Right atrium auricular region (tissue), 2 donors: Measurements from ENCODE around the gene ACOT11. TPM values are rescaled to one million over a fixed set of nuclear protein-coding genes. Genes with fewer than 3 reads are reported as not detected.
"Not testable (repeated sequence)": the region's sequence is repeated elsewhere in the genome, so short reads cannot be mapped to it uniquely, and the experiment has no call there.

ENCODE experiments used
- DNase-seq: peaks from one replicate; pipeline ENCODE4 v3.0.0-alpha.2; 2019; ENCODE audit warnings: low spot score
- H3K27ac ChIP-seq, 2 donors: fragments of 200-600 bp; sonication (generic); 1 replicate in 1 of 2; 2 replicates in 1 of 2; pipeline ENCODE4 v1.5.1; 2016 to 2019
- H3K27me3 ChIP-seq, 2 donors: fragments of 200-600 bp; sonication (generic); one replicate each; pipeline versions ENCODE4 v1.5.1 to v1.6.0; 2017 to 2019
- H3K36me3 ChIP-seq: fragments of 200-600 bp; sonication (generic); one replicate; pipeline ENCODE4 v1.5.1; 2016
- H3K4me1 ChIP-seq, 2 donors: fragments of 200-600 bp; sonication (generic); one replicate each; pipeline versions ENCODE4 v1.5.1 to v1.6.0; 2017 to 2019
- H3K4me3 ChIP-seq, 2 donors: fragments of 200-600 bp; sonication (generic); 1 replicate in 1 of 2; 2 replicates in 1 of 2; pipeline ENCODE4 v1.5.1; 2017 to 2019; ENCODE audit warnings: mild to moderate bottlenecking in 1 of 2, moderate library complexity in 1 of 2
- H3K9me3 ChIP-seq, 2 donors: fragments of 200-600 bp; sonication (generic); one replicate each; pipeline ENCODE4 v1.5.1; 2019
- CTCF ChIP-seq, 2 donors: fragments of 200-600 bp; sonication (generic); IDR thresholded peaks; one replicate each; pipeline ENCODE4 v1.5.1; 2019; ENCODE audit warnings: antibody characterized with exemption in 2 of 2
- total RNA-seq, 2 donors: library from RNA; depleted of rRNA; stranded (reverse); fragments of >200 nt; gene quantifications; one replicate each; pipeline ENCODE4 v1.1.0, GENCODE V29; 2016

ACOT11 gene
- total RNA-seq, 2 donors from 2014 or later = 9.1 to 27.0 TPM

DNA sequence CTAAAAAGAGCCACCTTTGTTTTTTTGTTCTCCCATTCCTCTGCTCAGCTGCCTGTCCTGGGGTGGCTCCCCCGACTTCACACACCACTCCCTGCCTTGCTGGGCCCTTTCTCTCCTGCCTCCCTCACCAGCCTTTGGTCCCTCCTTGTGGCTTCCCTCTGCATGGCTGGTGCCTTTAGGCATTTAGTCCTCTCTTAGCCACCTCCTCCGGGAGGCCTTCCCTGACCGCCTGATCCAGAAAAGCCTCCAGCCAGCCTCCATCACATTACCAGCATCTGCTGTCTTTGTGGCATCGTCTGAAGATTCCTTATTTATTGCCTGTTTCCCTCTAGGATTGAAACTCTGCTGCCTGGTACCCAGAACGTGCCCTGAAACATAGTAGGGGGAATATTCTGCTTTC is 46.2 kb upstream of the ACOT11 start:
- H3K27ac ChIP-seq = no peak overlapping the region
- H3K9me3 ChIP-seq = no peaks in the 10 kb centered on the region
- no peak overlapping the region for H3K4me3 ChIP-seq
- H3K27me3 ChIP-seq = no peaks in the 10 kb centered on the region
- DNase-seq = no peak
- no peaks in the 10 kb centered on the region for H3K36me3 ChIP-seq
- peaks cover 0 to 13% of the 10 kb centered on the region in 2 donors for H3K4me1 ChIP-seq
- no peak for TF ChIP-seq CTCF (IDR thresholded peaks at IDR 0.05)

DNA sequence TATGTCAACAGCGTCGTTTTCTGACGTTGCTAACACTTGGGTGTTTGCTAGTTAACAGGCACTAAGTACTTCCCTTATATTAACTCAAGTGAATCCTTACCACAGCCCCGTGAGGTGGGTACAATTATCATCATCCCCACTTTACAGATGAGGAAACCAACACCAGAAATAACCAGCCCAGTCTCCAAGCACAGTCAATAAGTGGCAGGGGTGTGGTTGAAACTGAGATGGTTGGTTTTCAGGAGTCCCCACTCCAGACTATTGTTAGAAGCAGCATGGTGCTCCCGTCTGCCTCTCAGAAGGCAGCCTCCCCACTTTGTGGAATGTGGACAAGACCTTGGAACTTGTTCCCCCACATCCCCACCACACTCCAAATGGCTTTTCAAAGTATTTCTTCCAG is 45.7 kb upstream of the ACOT11 start:
- H3K36me3 ChIP-seq = no peaks in the 10 kb centered on the region
- H3K4me3 ChIP-seq = no peak overlapping the region
- TF ChIP-seq CTCF (IDR thresholded peaks at IDR 0.05) = no peak
- H3K27ac ChIP-seq = no peak overlapping the region
- DNase-seq = no peak
- H3K9me3 ChIP-seq = no peaks in the 10 kb centered on the region
- peaks cover 0 to 13% of the 10 kb centered on the region in 2 donors for H3K4me1 ChIP-seq
- no peaks in the 10 kb centered on the region for H3K27me3 ChIP-seq

- no peaks in the 10 kb centered on the region for H3K4me1 ChIP-seq
- DNase-seq = no peak
- no peaks in the 10 kb centered on the region for H3K27me3 ChIP-seq
- H3K27ac ChIP-seq = no peak overlapping the region
- H3K36me3 ChIP-seq = no peaks in the 10 kb centered on the region
- H3K9me3 ChIP-seq = no peaks in the 10 kb centered on the region
- TF ChIP-seq CTCF (IDR thresholded peaks at IDR 0.05) = no peak
- no peak overlapping the region for H3K4me3 ChIP-seq
Observed at GRCh38 chr1:54506594-54506993, 41.4 kb upstream of the ACOT11 start.

DNA sequence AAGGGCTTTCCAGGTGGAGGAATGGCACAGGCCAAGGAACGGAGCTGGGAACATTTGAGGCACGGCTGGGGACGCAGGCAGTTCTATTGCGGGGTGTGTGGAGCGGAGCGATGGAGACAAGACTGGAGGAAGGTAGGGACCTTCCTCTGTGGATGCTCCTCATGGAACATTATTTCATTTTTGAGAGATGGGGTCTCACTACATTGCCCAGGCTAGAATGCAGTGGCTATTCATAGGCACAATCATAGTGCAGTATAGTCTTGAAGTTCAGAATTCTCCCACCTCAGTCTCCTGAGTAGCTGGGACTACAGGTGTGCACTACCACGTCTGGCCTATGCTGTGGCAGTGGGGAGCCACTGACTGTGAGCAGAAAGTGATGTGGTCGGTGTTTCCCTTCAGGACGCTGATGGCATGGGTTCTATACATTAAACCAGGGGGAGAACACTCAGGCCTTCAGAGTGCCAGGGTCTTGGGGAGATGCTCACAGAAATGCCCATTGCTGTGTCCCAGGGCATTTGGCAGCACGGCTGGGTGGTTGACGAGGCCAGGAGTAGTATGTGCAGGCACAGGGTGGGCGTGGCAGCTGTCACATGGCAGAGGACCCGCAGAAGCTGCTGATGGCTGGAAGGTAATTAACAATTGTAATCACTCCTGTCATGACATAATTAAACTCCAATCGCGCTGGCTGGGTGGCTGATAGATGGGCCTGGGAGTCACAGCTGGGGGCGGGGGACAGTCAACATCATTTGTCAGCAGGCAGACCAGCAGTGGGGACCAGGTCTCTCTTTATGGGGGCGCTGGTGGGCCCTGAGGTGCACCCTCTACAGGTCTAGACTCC is 40.8 kb upstream of the ACOT11 start:
- H3K9me3 ChIP-seq = no peaks in the 10 kb centered on the region
- H3K36me3 ChIP-seq = no peaks in the 10 kb centered on the region
- no peaks in the 10 kb centered on the region for H3K27me3 ChIP-seq
- H3K27ac ChIP-seq = no peak overlapping the region
- H3K4me3 ChIP-seq = no peak overlapping the region
- no peaks in the 10 kb centered on the region for H3K4me1 ChIP-seq
- no peak for DNase-seq
- no peak for TF ChIP-seq CTCF (IDR thresholded peaks at IDR 0.05)

- H3K27me3 ChIP-seq = no peaks in the 10 kb centered on the region
- TF ChIP-seq CTCF (IDR thresholded peaks at IDR 0.05) = no peak
Observed at GRCh38 chr1:54510715-54511270, 37.2 kb upstream of the ACOT11 start.

DNA sequence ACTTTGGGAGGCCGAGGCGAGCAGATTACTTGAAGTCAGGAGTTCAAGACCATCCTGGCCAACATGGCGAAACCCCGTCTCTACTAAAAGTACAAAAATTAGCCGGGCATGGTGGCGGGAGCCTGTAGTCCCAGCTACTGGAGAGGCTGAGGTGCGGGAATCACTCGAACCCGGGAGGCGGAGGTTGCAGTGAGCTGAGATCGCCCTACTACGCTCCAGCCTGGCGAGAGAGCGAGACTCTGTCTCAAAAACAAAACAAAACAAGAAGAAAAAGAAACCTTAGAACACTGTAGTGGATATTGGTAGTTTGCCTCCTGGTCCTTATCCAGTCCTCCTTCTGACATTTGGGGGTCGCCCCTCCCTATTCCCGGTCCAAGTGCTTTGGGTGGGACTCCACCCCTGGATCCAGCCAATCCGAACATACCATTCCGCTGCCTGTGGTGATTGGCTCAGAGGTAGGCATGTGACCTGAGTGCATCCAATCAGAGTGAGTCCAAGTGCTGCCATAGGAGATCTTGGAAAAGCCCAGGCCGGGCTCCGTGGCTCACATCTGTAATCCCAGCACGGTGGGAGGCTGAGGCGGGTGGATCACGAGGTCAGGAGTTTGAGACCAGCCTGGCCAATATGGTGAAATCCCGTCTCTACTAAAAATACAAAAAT is 34.0 kb upstream of the ACOT11 start:
- not testable (repeated sequence) for H3K9me3 ChIP-seq

More at GRCh38 chr1:54510715-54511270, 37.2 kb upstream of the ACOT11 start:
- Histone ChIP-seq H3K9me3 (no peaks in the 10 kb centered on the region), H3K4me1 (no peaks in the 10 kb centered on the region), H3K4me3 (no peak overlapping the region), H3K27ac (no peak overlapping the region), H3K36me3 (no peaks in the 10 kb centered on the region)
- DNase-seq = no peak

More for the DNA sequence above, 34.0 kb upstream of the ACOT11 start:
- not testable (repeated sequence) for H3K27ac ChIP-seq, H3K27me3 ChIP-seq, H3K36me3 ChIP-seq, H3K4me3 ChIP-seq, DNase-seq, H3K4me1 ChIP-seq
